Measurements from ENCODE around the gene DDX24. TPM values are rescaled to one million over a fixed set of nuclear protein-coding genes. Genes with fewer than 3 reads are reported as not detected.

The DDX24 gene
- total and polyA plus RNA-seq, 2 experiments from 2014 or later, result 123 to 149 TPM

- Histone ChIP-seq H3K36me3 (ENCODE audit: low read depth) (no peaks in the 10 kb centered on the region), H3K79me2 (ENCODE audit: insufficient read depth) (no peaks in the 10 kb centered on the region), H3F3A (ENCODE audit: insufficient read depth) (peaks cover 16% of the 10 kb centered on the region), H3K4me2 (ENCODE audit: unreplicated experiment) (no peak overlapping the region), H3K9ac (no peak overlapping the region), H3K9me3 (ENCODE audit: low read depth) (no peaks in the 10 kb centered on the region), H2AFZ (no peak overlapping the region), H4K20me1 (ENCODE audit: insufficient read depth) (no peaks in the 10 kb centered on the region), H3K27me3 (replicated peaks; ENCODE audit: insufficient read depth) (no peaks in the 10 kb centered on the region), H3K27ac (no peak overlapping the region), H3K4me3 (no peak overlapping the region), H3K9me2 (ENCODE audit: insufficient read depth) (no peaks in the 10 kb centered on the region), H3K4me1 (ENCODE audit: insufficient read depth) (peaks cover 16% of the 10 kb centered on the region)
- in situ Hi-C loops (cut with MboI), result no loop called here
- no peak for DNase-seq
- 95 to 100% methylated on average over 2 of the region's 2 CpGs for WGBS, 2 experiments (ENCODE audit: low coverage in 1 of 2, low lambda C conversion rate in 2 of 2, missing lambda C conversion rate in 2 of 2)
- no peak for TF ChIP-seq EZH2 (IDR thresholded peaks at IDR 0.05; ENCODE audit: insufficient read depth, poor library complexity, severe bottlenecking)
- no peak for TF ChIP-seq EZH2phosphoT487 (IDR thresholded peaks at IDR 0.05; ENCODE audit: insufficient read depth, low read depth)
These were observed 12.4 kb upstream of the DDX24 start for GRCh38 chr14:94093418-94093817.

- Histone ChIP-seq H3K9me3 (ENCODE audit: low read depth) (no peaks in the 10 kb centered on the region), H3F3A (ENCODE audit: insufficient read depth) (peaks cover 15% of the 10 kb centered on the region), H3K79me2 (ENCODE audit: insufficient read depth) (no peaks in the 10 kb centered on the region), H3K4me3 (no peak overlapping the region), H3K4me2 (ENCODE audit: unreplicated experiment) (no peak overlapping the region), H3K36me3 (ENCODE audit: low read depth) (no peaks in the 10 kb centered on the region), H3K9me2 (ENCODE audit: insufficient read depth) (no peaks in the 10 kb centered on the region), H3K4me1 (ENCODE audit: insufficient read depth) (peaks cover 17% of the 10 kb centered on the region), H3K9ac (no peak overlapping the region), H4K20me1 (ENCODE audit: insufficient read depth) (no peaks in the 10 kb centered on the region), H2AFZ (no peak overlapping the region), H3K27ac (no peak overlapping the region), H3K27me3 (replicated peaks; ENCODE audit: insufficient read depth) (no peaks in the 10 kb centered on the region)
- DNase-seq, result no peak
- in situ Hi-C loops (cut with MboI), result no loop called here
- TF ChIP-seq EZH2phosphoT487 (IDR thresholded peaks at IDR 0.05; ENCODE audit: insufficient read depth, low read depth) (no peak), EZH2 (IDR thresholded peaks at IDR 0.05; ENCODE audit: insufficient read depth, poor library complexity, severe bottlenecking) (no peak)
- 45 to 51% methylated on average over 4 of the region's 4 CpGs for WGBS, 2 experiments (ENCODE audit: low coverage in 1 of 2, low lambda C conversion rate in 2 of 2, missing lambda C conversion rate in 2 of 2)
These were observed 8.5 kb upstream of the DDX24 start for GRCh38 chr14:94089479-94089878.

- no peaks in the 10 kb centered on the region for H4K20me1 ChIP-seq (ENCODE audit: insufficient read depth)
- no peak overlapping the region for H2AFZ ChIP-seq
- in situ Hi-C loops (cut with MboI), result no loop called here
- DNase-seq, result peak; percentile 72
- no peak overlapping the region for H3K4me3 ChIP-seq
- peak overlapping the region; percentile 10 for H3K4me2 ChIP-seq (ENCODE audit: unreplicated experiment)
- WGBS, 2 experiments (ENCODE audit: low coverage in 1 of 2, low lambda C conversion rate in 2 of 2, missing lambda C conversion rate in 2 of 2), result 57 to 65% methylated on average over 5 of the region's 5 CpGs
- H3K9me2 ChIP-seq (ENCODE audit: insufficient read depth), result no peaks in the 10 kb centered on the region
- H3F3A ChIP-seq (ENCODE audit: insufficient read depth), result peaks cover 15% of the 10 kb centered on the region
- H3K9ac ChIP-seq, result no peak overlapping the region
- H3K9me3 ChIP-seq (ENCODE audit: low read depth), result no peaks in the 10 kb centered on the region
- H3K36me3 ChIP-seq (ENCODE audit: low read depth), result no peaks in the 10 kb centered on the region
- no peaks in the 10 kb centered on the region for H3K27me3 ChIP-seq (replicated peaks; ENCODE audit: insufficient read depth)
- TF ChIP-seq EZH2 (IDR thresholded peaks at IDR 0.05; ENCODE audit: insufficient read depth, poor library complexity, severe bottlenecking) (no peak), EZH2phosphoT487 (IDR thresholded peaks at IDR 0.05; ENCODE audit: insufficient read depth, low read depth) (no peak)
- peaks cover 4% of the 10 kb centered on the region; the same call in 1 of the 2 replicates for H3K79me2 ChIP-seq (ENCODE audit: insufficient read depth)
- H3K27ac ChIP-seq, result no peak overlapping the region
- peaks cover 17% of the 10 kb centered on the region for H3K4me1 ChIP-seq (ENCODE audit: insufficient read depth)
These were observed 7.5 kb upstream of the DDX24 start for GRCh38 chr14:94088516-94088915.

- Histone ChIP-seq H3K4me1 (ENCODE audit: insufficient read depth) (peaks cover 17% of the 10 kb centered on the region), H3K9me2 (ENCODE audit: insufficient read depth) (no peaks in the 10 kb centered on the region), H3K36me3 (ENCODE audit: low read depth) (no peaks in the 10 kb centered on the region), H3K79me2 (ENCODE audit: insufficient read depth) (peaks cover 10% of the 10 kb centered on the region), H3K4me3 (no peak overlapping the region), H2AFZ (no peak overlapping the region), H4K20me1 (ENCODE audit: insufficient read depth) (no peaks in the 10 kb centered on the region), H3K27me3 (replicated peaks; ENCODE audit: insufficient read depth) (no peaks in the 10 kb centered on the region), H3K4me2 (ENCODE audit: unreplicated experiment) (no peak overlapping the region), H3F3A (ENCODE audit: insufficient read depth) (peaks cover 15% of the 10 kb centered on the region), H3K9ac (no peak overlapping the region), H3K9me3 (ENCODE audit: low read depth) (no peaks in the 10 kb centered on the region), H3K27ac (no peak overlapping the region)
- TF ChIP-seq EZH2 (IDR thresholded peaks at IDR 0.05; ENCODE audit: insufficient read depth, poor library complexity, severe bottlenecking) (no peak), EZH2phosphoT487 (IDR thresholded peaks at IDR 0.05; ENCODE audit: insufficient read depth, low read depth) (no peak)
- in situ Hi-C loops (cut with MboI), result no loop called here
- WGBS, 2 experiments (ENCODE audit: low coverage in 1 of 2, low lambda C conversion rate in 2 of 2, missing lambda C conversion rate in 2 of 2), result 76 to 80% methylated on average over 4 of the region's 4 CpGs
- DNase-seq, result no peak
These were observed 6.9 kb upstream of the DDX24 start for GRCh38 chr14:94087891-94088290.

- TF ChIP-seq EZH2 (IDR thresholded peaks at IDR 0.05; ENCODE audit: insufficient read depth, poor library complexity, severe bottlenecking), result no peak
- no peak for TF ChIP-seq EZH2phosphoT487 (IDR thresholded peaks at IDR 0.05; ENCODE audit: insufficient read depth, low read depth)
- WGBS, 2 experiments (ENCODE audit: low coverage in 1 of 2, low lambda C conversion rate in 2 of 2, missing lambda C conversion rate in 2 of 2), result 2 to 3% methylated on average over 18 to 19 of the region's 19 CpGs
- Histone ChIP-seq H3K9me2 (ENCODE audit: insufficient read depth) (no peaks in the 10 kb centered on the region), H3K79me2 (ENCODE audit: insufficient read depth) (peaks cover 71% of the 10 kb centered on the region), H4K20me1 (ENCODE audit: insufficient read depth) (peaks cover 15% of the 10 kb centered on the region), H3K36me3 (ENCODE audit: low read depth) (peaks cover 16% of the 10 kb centered on the region; the same call in 1 of the 2 replicates), H3K9ac (peak overlapping the region; percentile 96), H3K27me3 (replicated peaks; ENCODE audit: insufficient read depth) (no peaks in the 10 kb centered on the region), H3K9me3 (ENCODE audit: low read depth) (no peaks in the 10 kb centered on the region), H3K4me1 (ENCODE audit: insufficient read depth) (peaks cover 35% of the 10 kb centered on the region), H3F3A (ENCODE audit: insufficient read depth) (no peaks in the 10 kb centered on the region), H3K4me3 (peak overlapping the region; percentile 87), H2AFZ (peak overlapping the region; percentile 99), H3K27ac (peak overlapping the region; percentile 86), H3K4me2 (ENCODE audit: unreplicated experiment) (peak overlapping the region; percentile 92)
- in situ Hi-C loops (cut with MboI), result no loop called here
- DNase-seq, result peak; percentile 53
These were observed 401 bp upstream of the DDX24 start for GRCh38 chr14:94081386-94081820.
